Activated CD4-positive, alpha-beta T cell treated with anti-CD3 and anti-CD28 coated beads for 24 hours (primary cell): Measurements from ENCODE around the gene PSMD1.

Source experiments
- DNase-seq, 2 donors: peaks; one replicate each; pipeline ENCODE4 v3.0.0-alpha.2; 2020; ENCODE audit warnings: low read depth in 2 of 2

The PSMD1 gene

GRCh38 chr2:231210782-231211181, 154.1 kb downstream of the PSMD1 start:
- no peak for DNase-seq

GRCh38 chr2:231211486-231211885, 154.8 kb downstream of the PSMD1 start:
- DNase-seq, result no peak

- no peak for DNase-seq
These were observed 155.7 kb downstream of the PSMD1 start for GRCh38 chr2:231212329-231212845.

- DNase-seq, result no peak
These were observed 157.4 kb downstream of the PSMD1 start for GRCh38 chr2:231213931-231214642.

- DNase-seq, result no peak
These were observed 161.7 kb downstream of the PSMD1 start for GRCh38 chr2:231218366-231218765.

GRCh38 chr2:231219289-231219688, 162.6 kb downstream of the PSMD1 start:
- no peak for DNase-seq

- no peak for DNase-seq
These were observed 165.1 kb downstream of the PSMD1 start for GRCh38 chr2:231221761-231222160.
